ENCODE data around the gene DCDC2. TPM values are rescaled to one million over a fixed set of nuclear protein-coding genes. Genes with fewer than 3 reads are reported as not detected.
"Not testable (repeated sequence)": the region's sequence is repeated elsewhere in the genome, so short reads cannot be mapped to it uniquely, and the experiment has no call there.

DCDC2 gene
- total RNA-seq, 1 donor from 2014 or later: 2.0 TPM

- DNase-seq: no peak
Observed at GRCh38 chr6:24257282-24257681, 100.6 kb downstream of the DCDC2 start.

- no peak for DNase-seq
Observed at GRCh38 chr6:24255676-24256075, 102.2 kb downstream of the DCDC2 start.

DNA sequence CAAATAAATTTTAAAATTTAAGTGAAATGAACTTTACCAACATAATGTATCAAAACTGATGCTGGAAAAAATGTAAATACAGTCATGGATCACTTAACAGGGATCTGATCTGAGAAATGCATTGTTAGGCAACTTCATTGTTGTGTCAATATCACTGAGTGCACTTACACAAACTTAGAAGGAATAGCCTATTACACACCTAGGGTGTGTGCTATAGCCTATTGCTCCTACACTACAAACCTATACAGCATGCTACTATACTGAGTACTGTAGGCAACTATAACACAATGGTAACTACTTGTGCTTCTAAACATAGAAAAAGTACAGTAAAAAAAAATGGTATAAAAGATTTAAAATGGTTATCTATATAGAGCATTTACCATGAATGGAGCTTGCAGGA lies 104.5 kb downstream of the DCDC2 start:
- DNase-seq: no peak

- no peak for DNase-seq
Observed at GRCh38 chr6:24252280-24252679, 105.6 kb downstream of the DCDC2 start.

GRCh38 chr6:24251339-24251738 lies 106.5 kb downstream of the DCDC2 start:
- DNase-seq: no peak

DNA sequence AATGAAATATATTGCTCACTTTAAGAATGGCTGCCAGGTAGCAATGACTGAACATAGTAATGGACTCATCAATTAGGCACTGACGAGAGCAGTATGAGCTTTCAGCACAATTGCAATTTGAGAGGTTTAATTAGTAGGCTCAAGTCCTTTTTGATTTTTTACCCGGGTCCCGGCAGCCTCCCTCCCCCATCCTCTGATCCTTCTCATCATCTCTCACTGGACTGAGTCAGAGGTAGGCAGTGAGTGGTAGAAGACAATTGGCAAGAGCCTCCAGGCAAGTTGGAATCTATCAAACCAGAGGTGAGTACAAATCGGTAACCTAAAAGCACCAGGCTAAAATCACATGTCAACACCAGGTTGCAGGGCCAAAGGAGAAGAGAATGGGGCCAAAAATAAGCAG lies 107.9 kb downstream of the DCDC2 start:
- no peak for DNase-seq

DNA sequence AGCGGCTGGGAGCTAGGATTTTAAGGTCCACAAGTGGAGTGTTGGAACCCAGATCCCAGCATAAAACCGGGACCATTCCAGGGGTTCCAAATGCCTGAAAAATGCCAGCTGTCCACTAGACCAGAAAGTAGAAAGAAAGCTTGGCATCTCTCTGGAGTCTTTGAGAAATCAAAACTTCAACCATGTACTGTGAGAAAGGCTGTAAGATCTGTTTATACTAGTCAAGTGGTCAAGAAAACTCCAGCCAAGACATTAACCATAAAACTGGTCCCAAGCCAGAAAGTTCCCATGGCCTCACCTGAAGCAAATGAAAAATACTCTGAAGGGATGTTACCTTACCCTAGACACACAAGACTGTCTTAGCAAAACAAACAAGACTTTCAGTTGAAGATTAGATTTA lies 112.6 kb downstream of the DCDC2 start:
- no peak for DNase-seq

DNA sequence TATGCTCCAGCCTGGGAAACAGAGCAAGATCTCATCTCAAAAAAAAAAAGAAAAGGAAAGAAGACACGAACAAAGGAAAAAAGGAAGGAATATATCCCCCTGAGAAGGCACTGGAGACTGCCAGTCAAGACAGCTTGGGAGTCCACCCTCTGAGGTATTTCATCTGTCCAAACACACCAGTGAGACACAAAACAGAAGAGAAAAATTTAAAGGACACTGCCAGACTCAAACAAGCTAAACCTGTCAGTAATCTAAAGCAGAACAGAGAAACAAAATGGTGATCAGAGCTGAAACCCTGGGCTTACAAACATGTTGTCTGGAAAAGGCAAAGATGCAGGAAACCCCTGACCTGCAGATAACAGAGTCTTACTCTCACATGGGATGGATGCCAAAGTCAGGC lies 114.9 kb downstream of the DCDC2 start:
- no peak for DNase-seq

DNA sequence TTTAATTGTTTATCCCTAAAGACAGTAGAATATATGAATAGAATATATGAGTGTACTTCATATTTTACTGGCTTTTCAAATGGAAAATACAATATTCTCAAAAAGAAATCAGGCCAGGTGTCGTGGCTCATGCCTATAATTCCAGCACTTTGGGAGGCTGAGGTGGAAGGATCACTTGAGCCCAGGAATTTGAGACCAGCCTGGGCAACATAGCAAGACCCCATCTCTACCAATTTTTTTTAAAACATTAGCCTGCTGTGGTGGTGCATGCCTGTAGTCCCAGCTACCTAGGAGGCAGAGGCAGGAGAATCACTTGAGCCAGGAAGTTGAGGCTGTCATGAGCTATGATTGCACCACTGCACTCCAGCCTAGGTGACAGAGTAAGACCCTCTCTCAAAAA lies 116.1 kb downstream of the DCDC2 start:
- DNase-seq: not testable (repeated sequence)

DNA sequence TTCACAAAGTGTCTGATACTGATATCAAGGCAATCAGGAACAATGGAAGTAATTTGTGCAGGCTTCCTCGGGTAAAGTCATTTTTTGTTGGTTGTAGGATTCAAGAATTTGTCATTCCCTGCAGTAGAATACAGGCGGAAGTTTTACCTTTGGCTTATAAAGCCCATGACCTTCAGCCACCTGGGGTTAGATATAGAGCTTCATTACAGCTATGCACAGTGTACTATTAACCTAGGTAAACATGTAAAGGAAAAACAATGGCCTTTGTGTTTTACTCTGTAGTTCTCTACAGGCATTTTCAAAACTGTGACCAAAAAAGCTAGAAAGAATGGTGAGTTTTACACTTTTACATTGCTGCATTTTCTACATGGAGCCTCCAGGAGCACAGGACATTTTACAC lies 116.9 kb downstream of the DCDC2 start:
- no peak for DNase-seq

DNA sequence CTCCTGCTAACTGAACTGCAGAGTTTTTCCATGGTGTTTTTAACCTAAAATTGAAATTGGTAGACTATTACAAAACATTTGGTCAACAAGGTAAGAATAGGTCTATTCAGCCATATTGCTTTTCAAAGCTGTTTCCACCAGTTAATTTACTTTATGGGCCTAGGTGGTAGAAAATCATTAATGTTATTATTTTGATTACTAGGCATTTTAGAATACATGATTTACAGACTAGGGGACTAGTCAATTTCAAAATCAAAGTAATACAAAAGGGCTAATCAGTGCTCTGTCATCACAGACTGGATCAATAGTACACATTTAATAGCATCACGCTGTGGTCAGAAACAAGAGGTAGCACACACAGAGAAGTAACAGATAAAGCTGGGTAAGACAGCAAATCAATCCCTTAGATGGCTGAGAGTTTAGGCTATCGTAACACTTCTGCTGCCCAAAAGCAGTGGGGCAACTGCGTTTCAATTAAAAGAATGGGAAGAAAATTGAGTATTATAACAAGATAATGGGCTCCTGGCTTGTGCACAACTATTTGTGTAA lies 117.4 kb downstream of the DCDC2 start:
- DNase-seq: no peak

DNA sequence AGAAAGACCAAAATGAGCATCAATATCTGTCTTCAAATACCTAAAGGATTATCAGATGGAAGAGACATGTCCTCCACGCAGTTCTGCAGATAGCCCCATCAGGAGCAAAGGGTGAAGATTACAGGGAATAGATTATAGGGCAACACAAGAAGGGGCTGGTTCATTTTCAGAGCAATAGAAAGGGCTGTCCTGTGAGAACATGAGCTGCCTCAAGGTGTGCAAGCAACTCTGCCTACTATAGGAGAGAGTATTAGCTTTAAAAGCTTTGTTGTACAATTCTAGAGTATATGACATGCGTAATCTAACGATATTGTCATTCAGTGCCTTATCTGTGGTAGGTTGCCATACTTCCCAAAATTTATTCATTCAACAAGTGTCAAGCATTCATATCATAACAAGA lies 119.2 kb downstream of the DCDC2 start:
- DNase-seq: no peak

DNA sequence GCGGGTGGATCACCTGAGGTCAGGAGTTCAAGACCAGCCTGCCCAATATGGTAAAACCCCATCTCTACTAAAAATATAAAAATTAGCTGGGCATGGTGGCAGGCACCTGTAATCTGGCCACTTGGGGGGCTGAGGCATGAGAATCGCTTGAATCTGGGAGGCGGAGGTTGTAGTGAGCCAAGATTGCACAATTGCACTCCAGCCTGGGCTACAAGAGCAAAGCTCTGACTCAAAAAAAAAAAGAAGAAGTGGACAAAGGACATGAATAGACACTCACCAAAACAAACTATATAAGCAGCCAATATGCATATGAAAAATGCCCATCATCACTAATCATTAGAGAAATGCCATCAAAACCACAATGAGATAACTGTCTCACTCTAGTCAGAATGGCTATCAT lies 121.1 kb downstream of the DCDC2 start:
- DNase-seq: not testable (repeated sequence)

DNA sequence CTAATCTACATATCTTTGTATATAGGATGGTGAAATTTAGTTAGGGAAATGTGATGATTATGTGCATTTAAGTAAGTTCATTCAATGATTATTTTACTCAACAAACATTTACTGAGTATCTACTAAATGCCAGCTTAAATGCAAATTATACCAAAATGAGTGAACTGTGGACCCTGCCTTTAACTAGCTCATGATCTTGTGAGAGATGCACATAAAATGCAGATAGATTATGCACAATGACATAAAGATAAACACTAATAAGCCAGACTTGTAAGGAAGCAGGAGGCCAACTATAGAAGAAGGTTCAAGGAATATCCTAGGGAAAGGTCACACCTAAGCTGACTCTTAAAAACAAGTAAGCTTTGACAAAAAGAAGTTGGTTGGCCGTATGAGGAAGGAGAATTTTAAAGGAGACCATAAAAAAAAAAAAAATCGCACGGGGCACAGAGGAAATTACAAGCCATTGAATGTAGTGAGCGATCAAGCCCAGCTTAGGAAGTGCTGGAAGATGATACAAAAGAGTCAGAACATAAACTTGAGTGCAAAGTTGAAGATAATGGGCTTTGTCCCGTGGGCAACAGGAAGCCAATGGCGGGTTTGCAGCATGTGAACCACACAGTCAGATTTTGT lies 123.9 kb downstream of the DCDC2 start:
- DNase-seq: no peak

GRCh38 chr6:24231438-24231977 lies 126.4 kb downstream of the DCDC2 start:
- no peak for DNase-seq

DNA sequence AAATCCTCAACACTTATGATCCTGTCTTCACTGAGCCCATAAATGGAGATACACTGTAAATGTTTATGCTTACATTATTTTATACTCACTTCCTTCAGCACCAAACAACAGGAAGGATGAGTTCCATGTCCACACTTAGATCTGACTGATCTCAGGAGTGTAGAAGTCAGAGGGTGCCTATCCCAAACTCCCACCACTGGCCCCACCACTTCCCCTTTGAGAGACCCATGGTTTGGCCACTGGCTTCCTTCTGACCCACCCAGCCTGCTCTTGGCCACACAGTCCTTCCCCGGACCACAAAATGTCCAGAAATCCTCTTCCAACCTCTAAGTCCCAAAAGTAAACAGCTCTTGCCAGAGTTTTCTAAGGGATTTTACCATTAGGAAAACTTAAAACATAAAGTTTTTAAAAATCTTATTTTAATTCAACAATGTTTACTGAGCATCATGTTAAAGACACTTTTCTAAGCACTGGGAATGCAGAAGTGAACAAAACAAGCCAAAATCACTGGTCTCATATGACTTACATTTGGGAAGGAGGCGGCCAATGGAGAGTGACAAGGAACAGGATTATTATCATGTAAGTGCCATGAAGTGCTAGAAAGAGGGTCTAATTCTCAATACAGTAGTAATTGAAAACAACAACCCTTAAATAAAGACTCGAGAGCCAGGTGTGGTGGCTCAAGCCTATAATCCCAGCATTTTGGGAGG lies 128.0 kb downstream of the DCDC2 start:
- DNase-seq: no peak

DNA sequence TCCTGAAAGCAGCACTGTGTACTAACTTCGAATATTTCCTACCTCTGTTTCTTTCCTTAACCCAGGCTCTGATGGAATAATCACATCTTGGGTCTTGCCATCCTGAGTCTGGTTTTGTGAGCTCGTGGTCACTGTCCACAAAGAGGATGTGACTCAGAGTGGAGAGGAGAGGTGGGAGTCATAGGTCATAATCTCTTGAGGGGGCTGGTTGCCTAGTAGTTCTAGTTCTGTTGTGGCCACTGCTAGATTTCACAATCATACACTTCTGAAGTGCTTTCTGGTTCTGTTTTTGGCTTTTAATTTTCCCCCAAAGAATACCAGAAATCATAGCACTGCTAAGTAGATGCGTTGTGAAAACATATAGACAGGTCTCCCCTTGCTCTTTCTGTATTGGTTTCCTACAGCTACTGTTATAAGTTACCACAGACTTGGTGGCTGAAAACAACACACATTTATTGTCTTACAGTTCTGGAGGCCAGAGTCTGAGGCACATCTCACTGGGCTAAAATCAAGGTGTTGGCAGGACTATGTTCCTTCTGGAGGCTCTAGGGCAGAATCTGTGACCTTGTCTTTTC lies 129.1 kb downstream of the DCDC2 start:
- no peak for DNase-seq

DNA sequence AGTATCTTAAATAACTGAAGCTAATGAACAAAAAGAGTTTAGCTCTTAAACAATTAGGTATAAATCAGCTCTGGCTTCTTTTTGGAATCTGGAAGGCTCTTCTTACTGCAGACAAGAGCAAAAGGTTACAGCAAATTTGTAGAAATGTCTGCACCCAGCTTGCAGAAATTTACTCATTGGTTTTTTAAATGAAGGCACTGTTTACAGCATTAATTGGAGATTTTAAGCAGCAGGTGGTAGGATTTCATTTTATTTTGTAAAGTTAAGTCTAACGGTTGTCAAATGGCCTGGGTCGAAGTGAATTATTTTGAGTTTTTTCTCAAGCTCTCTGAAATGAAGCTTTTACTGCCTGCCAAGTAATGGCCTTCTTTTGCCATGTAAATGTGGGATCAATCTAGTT lies 129.7 kb downstream of the DCDC2 start:
- no peak for DNase-seq

- DNase-seq: no peak
Observed at GRCh38 chr6:24227556-24227955, 130.3 kb downstream of the DCDC2 start.

- DNase-seq: no peak
Observed at GRCh38 chr6:24226541-24226940, 131.3 kb downstream of the DCDC2 start.

DNA sequence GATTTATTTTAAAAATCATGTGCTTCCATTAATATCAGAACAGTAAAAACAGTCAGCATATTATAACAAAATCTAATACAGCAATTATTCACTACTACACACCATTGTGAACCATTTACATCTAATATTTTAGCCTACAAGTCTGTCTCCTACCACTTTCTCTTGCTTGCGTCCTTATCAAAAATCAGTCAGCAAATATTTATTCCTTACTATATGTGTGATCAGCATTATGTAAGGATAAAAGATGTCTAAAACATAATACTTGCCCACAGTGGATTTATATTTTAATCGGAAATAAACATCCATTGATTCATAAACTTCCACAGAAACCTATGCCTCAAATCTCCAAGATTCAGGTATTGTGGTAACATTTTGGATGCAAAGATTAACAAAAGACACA lies 132.0 kb downstream of the DCDC2 start:
- DNase-seq: no peak

- DNase-seq: no peak
Observed at GRCh38 chr6:24223115-24223919, 134.5 kb downstream of the DCDC2 start.

- no peak for DNase-seq
Observed at GRCh38 chr6:24219670-24220069, 138.2 kb downstream of the DCDC2 start.
